ENCODE measurements around the gene EFNA5.

The EFNA5 gene

GRCh38 chr5:107384256-107384655 is 286.5 kb downstream of the EFNA5 start:
- DNase-seq = no peak

GRCh38 chr5:107383414-107383813 is 287.3 kb downstream of the EFNA5 start:
- no peak for DNase-seq

- no peak for DNase-seq
Measured at GRCh38 chr5:107381189-107381856, 289.4 kb downstream of the EFNA5 start.

GRCh38 chr5:107380654-107381053 is 290.1 kb downstream of the EFNA5 start:
- no peak for DNase-seq

- no peak for DNase-seq
Measured at GRCh38 chr5:107378218-107378899, 292.4 kb downstream of the EFNA5 start.

GRCh38 chr5:107377277-107377609 is 293.5 kb downstream of the EFNA5 start:
- no peak for DNase-seq

GRCh38 chr5:107376546-107377276 is 294.0 kb downstream of the EFNA5 start:
- no peak for DNase-seq

- DNase-seq = no peak
Measured at GRCh38 chr5:107373549-107374263, 297.0 kb downstream of the EFNA5 start.

- no peak for DNase-seq
Measured at GRCh38 chr5:107372723-107373450, 297.9 kb downstream of the EFNA5 start.

- no peak for DNase-seq
Measured at GRCh38 chr5:107370396-107370968, 300.3 kb downstream of the EFNA5 start.

- no peak for DNase-seq
Measured at GRCh38 chr5:107369622-107370021, 301.1 kb downstream of the EFNA5 start.

GRCh38 chr5:107368615-107369014 is 302.1 kb downstream of the EFNA5 start:
- no peak for DNase-seq

GRCh38 chr5:107367939-107368338 is 302.8 kb downstream of the EFNA5 start:
- DNase-seq = no peak

- no peak for DNase-seq
Measured at GRCh38 chr5:107367480-107367879, 303.3 kb downstream of the EFNA5 start.

- no peak for DNase-seq
Measured at GRCh38 chr5:107365320-107366109, 305.2 kb downstream of the EFNA5 start.

GRCh38 chr5:107364443-107365319 is 306.1 kb downstream of the EFNA5 start:
- no peak for DNase-seq

GRCh38 chr5:107363768-107364167 is 307.0 kb downstream of the EFNA5 start:
- no peak for DNase-seq

- DNase-seq = no peak
Measured at GRCh38 chr5:107361945-107362344, 308.8 kb downstream of the EFNA5 start.

GRCh38 chr5:107359916-107360234 is 310.9 kb downstream of the EFNA5 start:
- no peak for DNase-seq

GRCh38 chr5:107359033-107359915 is 311.5 kb downstream of the EFNA5 start:
- DNase-seq = no peak
